ENCODE results near the gene KLF15. TPM values are rescaled to one million over a fixed set of nuclear protein-coding genes. Genes with fewer than 3 reads are reported as not detected.
A peak's percentile ranks its signal among the peaks of the same experiment; 100 is the strongest.

The KLF15 gene
- polyA plus RNA-seq, 2 of the 4 experiments (the other 2 are of a cell fraction), result not detected

- no peak for ATAC-seq
- 76% methylated on average over 7 of the region's 27 CpGs for WGBS (ENCODE audit: missing lambda C conversion rate)
- no peak overlapping the region for H3K27ac ChIP-seq
- CTCF ChIA-PET, result interaction anchor here (0.7 kb wide), 1 partner anchor 15 kb away, joined by 3 read pairs; no protein-coding TSS in a partner anchor
- no peak overlapping the region for H3K4me2 ChIP-seq
- no peaks in the 10 kb centered on the region for H3K9me3 ChIP-seq
- POLR2A ChIA-PET, result no interaction called here
- no peak overlapping the region for H3K4me3 ChIP-seq
- TF ChIP-seq USF2 (IDR thresholded peaks at IDR 0.05) (no peak), BHLHE40 (IDR thresholded peaks at IDR 0.05; ENCODE audit: low read depth, low read length) (no peak), HEYL (CRISPR knock-in tag; IDR thresholded peaks at IDR 0.05) (no peak)
- no peak for DNase-seq (ENCODE audit: low read depth in 1 of 2, low spot score in 1 of 2)
- no peaks in the 10 kb centered on the region for H3K4me1 ChIP-seq
- no peak for FAIRE-seq
Measured at GRCh38 chr3:126352476-126353454, 4.4 kb downstream of the KLF15 start.

GRCh38 chr3:126351771-126352475 is 5.3 kb downstream of the KLF15 start:
- ChIA-PET CTCF (no interaction called here), POLR2A (no interaction called here)
- 92% methylated on average over 8 of the region's 18 CpGs for WGBS (ENCODE audit: missing lambda C conversion rate)

DNA sequence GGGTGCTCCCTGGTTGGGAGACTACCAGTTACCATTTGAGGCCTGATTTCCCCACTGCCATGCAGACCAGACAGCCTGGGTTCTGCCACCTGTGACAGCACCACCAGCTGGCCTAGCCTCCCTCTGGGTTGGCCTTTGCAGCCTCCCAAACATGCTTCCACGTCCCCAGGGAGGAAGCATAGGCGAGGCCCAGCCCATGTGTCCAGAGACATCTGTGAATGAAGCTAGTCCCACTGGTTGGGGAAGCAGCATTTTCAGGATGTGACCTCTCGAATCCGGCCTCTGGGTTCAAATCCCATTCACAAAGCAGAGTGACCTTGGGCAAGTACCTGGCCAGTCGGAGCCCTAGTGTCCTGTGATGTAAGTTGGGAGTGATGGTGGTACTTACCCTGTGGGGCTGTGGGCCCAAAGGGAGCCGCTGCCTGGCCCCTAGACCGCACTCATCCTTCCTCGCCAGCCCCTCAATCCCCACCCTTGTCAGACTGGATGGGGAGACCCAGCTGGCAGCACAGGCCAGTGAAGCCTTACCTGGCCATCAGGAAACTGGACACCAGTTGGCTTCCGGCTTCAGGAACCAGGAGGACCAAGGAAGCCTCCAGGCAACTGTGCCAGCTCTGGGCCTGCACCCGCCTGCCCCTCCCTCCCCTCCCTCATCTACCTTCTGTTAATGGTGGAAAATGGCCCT is 6.0 kb downstream of the KLF15 start:
- H3K27ac ChIP-seq, result no peak overlapping the region
- no peaks in the 10 kb centered on the region for H3K4me1 ChIP-seq
- DNase-seq (ENCODE audit: low read depth in 1 of 2, low spot score in 1 of 2), result no peak
- no peaks in the 10 kb centered on the region for H3K9me3 ChIP-seq
- H3K4me3 ChIP-seq, result no peak overlapping the region
- TF ChIP-seq, protein P1, sequence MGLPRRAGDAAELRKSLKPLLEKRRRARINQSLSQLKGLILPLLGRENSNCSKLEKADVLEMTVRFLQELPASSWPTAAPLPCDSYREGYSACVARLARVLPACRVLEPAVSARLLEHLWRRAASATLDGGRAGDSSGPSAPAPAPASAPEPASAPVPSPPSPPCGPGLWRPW (IDR thresholded peaks at IDR 0.05), result no peak
- TF ChIP-seq BHLHE40 (IDR thresholded peaks at IDR 0.05; ENCODE audit: low read depth, low read length) (no peak), MYC (IDR thresholded peaks at IDR 0.05; ENCODE audit: borderline replicate concordance, low read length) (no peak), CEBPB (IDR thresholded peaks at IDR 0.05) (no peak), EHF (CRISPR knock-in tag; IDR thresholded peaks at IDR 0.05) (no peak), CHD2 (IDR thresholded peaks at IDR 0.05; ENCODE audit: low read length, partially characterized antibody) (no peak), CBX8 (IDR thresholded peaks at IDR 0.05) (no peak), ZSCAN20 (CRISPR knock-in tag; IDR thresholded peaks at IDR 0.05) (no peak), FOXS1 (CRISPR knock-in tag; IDR thresholded peaks at IDR 0.05) (no peak), MAX (IDR thresholded peaks at IDR 0.05) (no peak), RCOR1 (IDR thresholded peaks at IDR 0.05; ENCODE audit: low read depth, low read length) (no peak), GATA3 (IDR thresholded peaks at IDR 0.05; ENCODE audit: borderline replicate concordance) (no peak), CBX2 (IDR thresholded peaks at IDR 0.05; ENCODE audit: borderline replicate concordance, low read depth) (no peak), PHF8 (IDR thresholded peaks at IDR 0.05; ENCODE audit: borderline replicate concordance, low read depth) (no peak), KDM1A (IDR thresholded peaks at IDR 0.05; ENCODE audit: low read depth) (no peak), ZFP36 (IDR thresholded peaks at IDR 0.05; ENCODE audit: borderline replicate concordance, partially characterized antibody) (no peak), NR3C1 (IDR thresholded peaks at IDR 0.05) (no peak), EHMT2 (IDR thresholded peaks at IDR 0.05; ENCODE audit: low read depth) (no peak), ZNF302 (CRISPR knock-in tag; IDR thresholded peaks at IDR 0.05) (no peak)
- TF ChIP-seq, protein P2, sequence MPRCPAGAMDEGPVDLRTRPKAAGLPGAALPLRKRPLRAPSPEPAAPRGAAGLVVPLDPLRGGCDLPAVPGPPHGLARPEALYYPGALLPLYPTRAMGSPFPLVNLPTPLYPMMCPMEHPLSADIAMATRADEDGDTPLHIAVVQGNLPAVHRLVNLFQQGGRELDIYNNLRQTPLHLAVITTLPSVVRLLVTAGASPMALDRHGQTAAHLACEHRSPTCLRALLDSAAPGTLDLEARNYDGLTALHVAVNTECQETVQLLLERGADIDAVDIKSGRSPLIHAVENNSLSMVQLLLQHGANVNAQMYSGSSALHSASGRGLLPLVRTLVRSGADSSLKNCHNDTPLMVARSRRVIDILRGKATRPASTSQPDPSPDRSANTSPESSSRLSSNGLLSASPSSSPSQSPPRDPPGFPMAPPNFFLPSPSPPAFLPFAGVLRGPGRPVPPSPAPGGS (IDR thresholded peaks at IDR 0.05), result no peak
- POLR2A ChIA-PET, result no interaction called here
- ATAC-seq, result no peak
- H3K4me2 ChIP-seq, result no peak overlapping the region
- no peak for FAIRE-seq
- CTCF ChIA-PET, result no interaction called here
- WGBS (ENCODE audit: missing lambda C conversion rate), result 100% methylated on average over 1 of the region's 10 CpGs

More at GRCh38 chr3:126351771-126352475, 5.3 kb downstream of the KLF15 start:
- no peak for FAIRE-seq
- Histone ChIP-seq H3K4me2 (no peak overlapping the region), H3K9me3 (no peaks in the 10 kb centered on the region), H3K4me3 (no peak overlapping the region), H3K4me1 (no peaks in the 10 kb centered on the region), H3K27ac (no peak overlapping the region)
- no peak for DNase-seq (ENCODE audit: low read depth in 1 of 2, low spot score in 1 of 2)
- TF ChIP-seq TFCP2L1 (CRISPR knock-in tag; IDR thresholded peaks at IDR 0.05), result no peak
- ATAC-seq, result peak in 1 of 2 experiments; percentile 32; a peak in 3 of 6 replicates
